IMR-90 (cell line): ENCODE data around the gene NXT2. TPM values are rescaled to one million over a fixed set of nuclear protein-coding genes. Genes with fewer than 3 reads are reported as not detected.

Experiments used
- ATAC-seq: fragments of 200-7000 bp; cut with Tn5 transposase; 2 replicates; pipeline ENCODE4 v1.9.1; 2020; ENCODE audit warnings: low read depth, mild to moderate bottlenecking, moderate library complexity
- BruUV-seq: library from RNA; stranded (reverse); fragments of 400-500 nt; replicated peaks from 2 replicates; lab custom pipeline; 2021; lab: Mats Ljungman, UMichigan
- CTCF ChIA-PET: fragments of 300-600 bp; formaldehyde crosslinking; extraction: SDS; loops from one replicate; lab custom pipeline; 2021; ENCODE audit warnings: antibody characterized with exemption; lab: Yijun Ruan, JAX
- POLR2A ChIA-PET: fragments of 300-600 bp; sonication (Branson Sonifier 250); formaldehyde crosslinking; loops from one replicate; lab custom pipeline; 2022; ENCODE audit warnings: antibody characterized with exemption; ENCODE audit not compliant: unreplicated experiment; lab: Charles Lee
- DNase-seq: peaks from one replicate; pipeline ENCODE4 v3.0.0; 2013
- H2AFZ ChIP-seq: replicated peaks from 2 replicates; pipeline ENCODE3; 2013; ENCODE audit warnings: low read length, mild to moderate bottlenecking; ENCODE audit not compliant: poor library complexity
- H2AK5ac ChIP-seq: 2 replicates; pipeline ENCODE4 v1.6.1; 2013; ENCODE audit warnings: low read depth, low read length, inconsistent platforms
- H2AK9ac ChIP-seq: replicated peaks from 2 replicates; pipeline ENCODE3; 2013; ENCODE audit warnings: mild to moderate bottlenecking, low read depth, low read length, moderate library complexity; ENCODE audit not compliant: poor library complexity
- H2BK120ac ChIP-seq: 2 replicates; pipeline ENCODE4 v1.6.1; 2013; ENCODE audit warnings: low read depth, low read length, inconsistent platforms
- H2BK15ac ChIP-seq: 3 replicates; pipeline ENCODE4 v1.6.1; 2013; ENCODE audit warnings: low read depth, low read length, inconsistent platforms
- H2BK20ac ChIP-seq: 2 replicates; pipeline ENCODE4 v1.6.1; 2013; ENCODE audit warnings: low read depth, mild to moderate bottlenecking, inconsistent platforms, low read length, moderate library complexity
- H2BK5ac ChIP-seq: 2 replicates; pipeline ENCODE4 v1.6.1; 2013; ENCODE audit warnings: mild to moderate bottlenecking, low read depth, low read length, inconsistent platforms; ENCODE audit not compliant: poor library complexity, severe bottlenecking
- H3K14ac ChIP-seq: replicated peaks from 2 replicates; pipeline ENCODE4 v1.6.1; 2013; ENCODE audit warnings: low read depth, low read length, inconsistent platforms
- H3K18ac ChIP-seq: 2 replicates; pipeline ENCODE4 v1.6.1; 2013; ENCODE audit warnings: low read depth, low read length, control low read depth
- H3K23ac ChIP-seq: 2 replicates; pipeline ENCODE4 v1.6.1; 2013; ENCODE audit warnings: low read depth, low read length, inconsistent platforms
- H3K27ac ChIP-seq: 2 replicates; pipeline ENCODE4 v1.5.1; 2013; ENCODE audit warnings: mild to moderate bottlenecking, control low read depth, low read length; ENCODE audit not compliant: insufficient read depth
- H3K27me3 ChIP-seq: 2 replicates; pipeline ENCODE4 v1.6.1; 2013; ENCODE audit warnings: low read length; ENCODE audit not compliant: control insufficient read depth, insufficient read depth
- H3K36me3 ChIP-seq: 2 replicates; pipeline ENCODE4 v1.6.1; 2013; ENCODE audit warnings: low read length, mixed read lengths; ENCODE audit not compliant: control insufficient read depth, insufficient read depth
- H3K4ac ChIP-seq: 2 replicates; pipeline ENCODE4 v1.6.1; 2013; ENCODE audit warnings: low read depth, low read length, inconsistent platforms
- H3K4me1 ChIP-seq: 2 replicates; pipeline ENCODE4 v1.6.1; 2013; ENCODE audit warnings: low read length, mixed read lengths; ENCODE audit not compliant: control insufficient read depth, insufficient read depth
- H3K4me2 ChIP-seq: 2 replicates; pipeline ENCODE4 v1.6.1; 2013; ENCODE audit warnings: low read depth, mild to moderate bottlenecking, control low read depth, low read length, moderate library complexity
- H3K4me3 ChIP-seq: 2 replicates; pipeline ENCODE4 v1.5.1; 2013; ENCODE audit warnings: low read depth, mild to moderate bottlenecking, control low read depth, low read length, moderate library complexity; ENCODE audit not compliant: insufficient read depth
- H3K56ac ChIP-seq: 2 replicates; pipeline ENCODE4 v1.6.1; 2013; ENCODE audit warnings: low read length, inconsistent platforms; ENCODE audit not compliant: insufficient read depth; ENCODE audit errors: extremely low read depth
- H3K79me1 ChIP-seq, 2 experiments: 2 replicates each; pipeline ENCODE4 v1.6.1; 2013; ENCODE audit warnings: low read length in 2 of 2, inconsistent platforms in 1 of 2, low read depth in 1 of 2
- H3K9ac ChIP-seq: 2 replicates; pipeline ENCODE4 v1.6.1; 2013; ENCODE audit warnings: low read depth, low read length, control low read depth
- H3K9me1 ChIP-seq: 2 replicates; pipeline ENCODE4 v1.6.1; 2013; ENCODE audit warnings: low read length, inconsistent platforms; ENCODE audit not compliant: insufficient read depth
- H3K9me3 ChIP-seq: 2 replicates; pipeline ENCODE4 v1.6.1; 2013; ENCODE audit warnings: low read length; ENCODE audit not compliant: control insufficient read depth, insufficient read depth
- H4K20me1 ChIP-seq: 2 replicates; pipeline ENCODE4 v1.6.1; 2013; ENCODE audit warnings: low read length, inconsistent platforms; ENCODE audit not compliant: insufficient read depth
- H4K5ac ChIP-seq: 2 replicates; pipeline ENCODE4 v1.6.1; 2013; ENCODE audit warnings: mild to moderate bottlenecking, low read depth, low read length, control low read depth
- H4K8ac ChIP-seq, 2 experiments: 2 replicates each; pipeline ENCODE4 v1.6.1; 2013; ENCODE audit warnings: low read depth in 2 of 2, low read length in 2 of 2, control low read depth in 1 of 2, inconsistent platforms in 1 of 2
- H4K91ac ChIP-seq: 2 replicates; pipeline ENCODE4 v1.6.1; 2013; ENCODE audit warnings: low read depth, low read length, inconsistent platforms; ENCODE audit not compliant: insufficient read depth
- BHLHE40 ChIP-seq: fragments of 150-350 bp; IDR thresholded peaks from 2 replicates; pipeline ENCODE4 v1.6.1; 2016; ENCODE audit warnings: mild to moderate bottlenecking, low read depth, low read length
- CEBPB ChIP-seq: IDR thresholded peaks from 2 replicates; pipeline ENCODE4 v1.6.1; 2012; ENCODE audit warnings: low read depth, low read length, improper control_type of control experiment
- MAZ ChIP-seq: IDR thresholded peaks from 2 replicates; pipeline ENCODE4 v1.6.1; 2012; ENCODE audit warnings: low read depth, mild to moderate bottlenecking, low read length, improper control_type of control experiment, moderate library complexity, borderline replicate concordance
- NFE2L2 ChIP-seq: fragments of 150-350 bp; IDR thresholded peaks from 2 replicates; pipeline ENCODE4 v1.6.1; 2016; ENCODE audit warnings: low read depth, mild to moderate bottlenecking, low read length
- POLR2A ChIP-seq: IDR thresholded peaks from 2 replicates; pipeline ENCODE4 v1.6.1; 2012; ENCODE audit warnings: mild to moderate bottlenecking, low read depth, low read length
- RAD21 ChIP-seq: IDR thresholded peaks from 2 replicates; pipeline ENCODE4 v1.6.1; 2012; ENCODE audit warnings: low read length, improper control_type of control experiment
- RCOR1 ChIP-seq: IDR thresholded peaks from 2 replicates; pipeline ENCODE4 v1.6.1; 2012; ENCODE audit warnings: mild to moderate bottlenecking, low read length, improper control_type of control experiment; ENCODE audit not compliant: insufficient replicate concordance
- RFX5 ChIP-seq: IDR thresholded peaks from 2 replicates; pipeline ENCODE4 v1.8.0; 2012; ENCODE audit warnings: low read depth, mild to moderate bottlenecking, low read length, moderate library complexity
- dilution Hi-C: fragments of 300-500 bp; cut with HindIII; formaldehyde crosslinking; loops from one replicate; pipeline ENCODE4 v1.14.3; 2018; ENCODE audit warnings: low sequenced_read_pairs; ENCODE audit not compliant: unreplicated experiment
- in situ Hi-C: fragments of 300-500 bp; cut with MboI; formaldehyde crosslinking; loops from 3 replicates; pipeline ENCODE4 v1.14.3; 2019; ENCODE audit warnings: low sequenced_read_pairs, inconsistent platforms, mixed read lengths
- intact Hi-C: fragments of 100-400 bp; cut with micrococcal nuclease; formaldehyde crosslinking; loops from 2 replicates; pipeline ENCODE4 v1.10.0; 2022
- polyA plus RNA-seq, 3 experiments: library from polyadenylated mRNA; depleted of rRNA; stranded (reverse); fragments of >200 nt; gene quantifications; 2 replicates each; pipeline ENCODE4 v1.2.3, GENCODE V29; 2012; ENCODE audit warnings: low replicate concordance in 1 of 3
- total RNA-seq: library from RNA; depleted of rRNA; stranded (reverse); fragments of >200 nt; gene quantifications from 2 replicates; pipeline ENCODE4 v1.2.3, GENCODE V29; 2012

Gene NXT2
- total and polyA plus RNA-seq, 2 of the 4 experiments (the other 2 are of a cell fraction) = 3.6 to 8.1 TPM

DNA sequence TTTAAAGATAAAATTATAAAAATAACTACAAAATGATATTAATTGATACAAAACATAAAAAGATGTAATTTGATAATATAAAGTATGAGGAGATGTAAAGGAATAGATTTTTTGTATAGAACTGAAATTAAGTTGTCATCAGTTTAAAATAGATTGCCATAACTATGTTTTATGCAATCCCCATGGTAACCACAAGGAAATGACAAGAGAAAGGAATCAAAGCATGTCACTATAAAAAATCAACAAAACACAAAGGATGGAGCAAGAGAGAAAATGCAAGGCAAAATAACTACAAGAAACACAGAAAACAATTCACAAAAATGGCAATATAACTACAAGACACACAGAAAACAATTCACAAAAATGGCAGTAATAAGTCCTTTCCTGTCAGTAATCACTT, 27.7 kb upstream of the NXT2 start:
- H3K14ac ChIP-seq = no peak overlapping the region
- DNase-seq (no peak), ATAC-seq (no peak)
- H3K4me1 ChIP-seq = no peaks in the 10 kb centered on the region
- no peaks in the 10 kb centered on the region for H3K36me3 ChIP-seq
- no peak overlapping the region for H2AK5ac ChIP-seq
- H3K4me3 ChIP-seq = no peak overlapping the region
- H4K20me1 ChIP-seq = no peaks in the 10 kb centered on the region
- no peak overlapping the region for H3K18ac ChIP-seq
- H2BK120ac ChIP-seq = no peak overlapping the region
- no peak overlapping the region for H3K56ac ChIP-seq
- no peak overlapping the region for H3K23ac ChIP-seq
- no peak overlapping the region for H4K5ac ChIP-seq
- no peak overlapping the region for H3K27ac ChIP-seq
- no peak overlapping the region for H2AFZ ChIP-seq
- intact Hi-C loops (no loop called here), dilution Hi-C loops (no loop called here), in situ Hi-C loops (no loop called here)
- H3K79me1 ChIP-seq = no peaks in the 10 kb centered on the region
- H3K9ac ChIP-seq = no peak overlapping the region
- no TSS peak for BruUV-seq
- no peaks in the 10 kb centered on the region for H3K9me3 ChIP-seq
- H2BK5ac ChIP-seq = no peak overlapping the region
- ChIA-PET POLR2A (no interaction called here), CTCF (interaction anchor here (1.0 kb wide), 1 partner anchor 23 kb away, joined by 3 read pairs; no protein-coding TSS in a partner anchor)
- H4K8ac ChIP-seq = no peak overlapping the region
- no peak overlapping the region for H2AK9ac ChIP-seq
- no peak overlapping the region for H2BK20ac ChIP-seq
- no peak overlapping the region for H4K91ac ChIP-seq
- no peak overlapping the region for H3K4me2 ChIP-seq
- TF ChIP-seq RCOR1 = no peak
- TF ChIP-seq MAZ = no peak
- TF ChIP-seq RFX5 = no peak
- no peak for TF ChIP-seq BHLHE40
- no peak for TF ChIP-seq NFE2L2
- TF ChIP-seq RAD21 = no peak
- no peak for TF ChIP-seq CEBPB
- TF ChIP-seq POLR2A = no peak
- H3K9me1 ChIP-seq = no peaks in the 10 kb centered on the region
- H3K27me3 ChIP-seq = no peaks in the 10 kb centered on the region
- no peak overlapping the region for H2BK15ac ChIP-seq
- no peak overlapping the region for H3K4ac ChIP-seq
